Prostate gland (tissue), 2 donors: ENCODE data around the gene BTBD10.

Experiments used
- POLR2A ChIP-seq: fragments of 450-650 bp; IDR thresholded peaks from one replicate; pipeline ENCODE4 v1.6.1; 2016; ENCODE audit warnings: antibody characterized with exemption, mild to moderate bottlenecking
- TF ChIP-seq, protein P1 (sequence below), 4 experiments: fragments of 200-600 bp in 2 of 4; fragments of 450-650 bp in 2 of 4; sonication (generic) in 2 of 4; IDR thresholded peaks; 1 replicate in 3 of 4; 2 replicates in 1 of 4; pipeline ENCODE4 v1.5.1; 2016 to 2019; ENCODE audit warnings: antibody characterized with exemption in 4 of 4, mild to moderate bottlenecking in 2 of 4, moderate library complexity in 2 of 4

- peak; percentile 91 for TF ChIP-seq POLR2A
- TF ChIP-seq, protein P1, sequence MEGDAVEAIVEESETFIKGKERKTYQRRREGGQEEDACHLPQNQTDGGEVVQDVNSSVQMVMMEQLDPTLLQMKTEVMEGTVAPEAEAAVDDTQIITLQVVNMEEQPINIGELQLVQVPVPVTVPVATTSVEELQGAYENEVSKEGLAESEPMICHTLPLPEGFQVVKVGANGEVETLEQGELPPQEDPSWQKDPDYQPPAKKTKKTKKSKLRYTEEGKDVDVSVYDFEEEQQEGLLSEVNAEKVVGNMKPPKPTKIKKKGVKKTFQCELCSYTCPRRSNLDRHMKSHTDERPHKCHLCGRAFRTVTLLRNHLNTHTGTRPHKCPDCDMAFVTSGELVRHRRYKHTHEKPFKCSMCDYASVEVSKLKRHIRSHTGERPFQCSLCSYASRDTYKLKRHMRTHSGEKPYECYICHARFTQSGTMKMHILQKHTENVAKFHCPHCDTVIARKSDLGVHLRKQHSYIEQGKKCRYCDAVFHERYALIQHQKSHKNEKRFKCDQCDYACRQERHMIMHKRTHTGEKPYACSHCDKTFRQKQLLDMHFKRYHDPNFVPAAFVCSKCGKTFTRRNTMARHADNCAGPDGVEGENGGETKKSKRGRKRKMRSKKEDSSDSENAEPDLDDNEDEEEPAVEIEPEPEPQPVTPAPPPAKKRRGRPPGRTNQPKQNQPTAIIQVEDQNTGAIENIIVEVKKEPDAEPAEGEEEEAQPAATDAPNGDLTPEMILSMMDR (IDR thresholded peaks at IDR 0.05), result no peak
These were observed at the start of gene BTBD10 for GRCh38 chr11:13462901-13463778.
